DMS153 (cell line): ENCODE data around the gene LMNTD1.

Experiments used
- DNase-seq: peaks from one replicate; lab custom pipeline; 2025; lab: John Stamatoyannopoulos, UW

LMNTD1 gene

DNA sequence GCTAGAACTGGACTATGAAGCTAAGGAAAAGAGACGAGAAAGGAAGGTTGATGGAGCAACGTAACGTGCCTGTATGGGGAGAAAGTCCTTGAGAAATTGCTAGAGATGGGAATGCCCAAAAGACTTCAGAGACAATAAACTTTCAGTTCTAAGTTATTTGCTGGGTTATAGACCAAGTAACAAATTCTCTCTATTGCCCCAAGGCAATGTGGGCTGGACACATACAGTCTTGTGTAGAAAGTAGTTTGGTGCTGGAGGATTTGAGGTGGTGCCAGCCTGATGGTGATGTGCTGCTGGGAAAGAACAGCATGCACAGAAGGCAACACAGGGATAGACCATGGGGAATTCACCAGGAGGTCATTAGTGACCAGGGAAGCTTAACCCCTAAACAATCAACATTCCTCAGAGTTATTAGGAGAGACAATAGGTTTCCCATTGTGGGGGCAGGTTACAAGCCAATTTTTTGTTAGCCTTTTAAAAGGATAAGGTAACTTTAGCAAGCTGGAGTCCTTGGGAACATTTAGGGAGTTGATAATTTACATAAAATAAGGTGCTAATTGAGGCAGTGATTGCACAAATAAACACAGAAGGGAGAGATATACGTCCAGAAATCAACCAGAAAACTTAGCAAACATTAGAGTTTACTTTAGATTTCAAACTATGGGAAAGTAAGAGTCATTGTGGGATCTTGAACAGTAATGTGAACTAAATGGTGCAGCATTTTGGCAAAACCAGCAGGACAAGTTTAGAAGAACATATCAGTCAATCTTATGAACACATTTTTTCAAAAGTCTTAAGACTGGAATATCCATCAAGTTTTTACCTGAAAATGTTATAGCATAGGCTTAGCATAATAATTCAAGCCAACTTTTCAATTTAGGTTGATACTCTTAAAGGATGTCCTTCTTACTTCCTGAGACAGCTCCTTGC is 61.4 kb downstream of the LMNTD1 start:
- DNase-seq: no peak

DNA sequence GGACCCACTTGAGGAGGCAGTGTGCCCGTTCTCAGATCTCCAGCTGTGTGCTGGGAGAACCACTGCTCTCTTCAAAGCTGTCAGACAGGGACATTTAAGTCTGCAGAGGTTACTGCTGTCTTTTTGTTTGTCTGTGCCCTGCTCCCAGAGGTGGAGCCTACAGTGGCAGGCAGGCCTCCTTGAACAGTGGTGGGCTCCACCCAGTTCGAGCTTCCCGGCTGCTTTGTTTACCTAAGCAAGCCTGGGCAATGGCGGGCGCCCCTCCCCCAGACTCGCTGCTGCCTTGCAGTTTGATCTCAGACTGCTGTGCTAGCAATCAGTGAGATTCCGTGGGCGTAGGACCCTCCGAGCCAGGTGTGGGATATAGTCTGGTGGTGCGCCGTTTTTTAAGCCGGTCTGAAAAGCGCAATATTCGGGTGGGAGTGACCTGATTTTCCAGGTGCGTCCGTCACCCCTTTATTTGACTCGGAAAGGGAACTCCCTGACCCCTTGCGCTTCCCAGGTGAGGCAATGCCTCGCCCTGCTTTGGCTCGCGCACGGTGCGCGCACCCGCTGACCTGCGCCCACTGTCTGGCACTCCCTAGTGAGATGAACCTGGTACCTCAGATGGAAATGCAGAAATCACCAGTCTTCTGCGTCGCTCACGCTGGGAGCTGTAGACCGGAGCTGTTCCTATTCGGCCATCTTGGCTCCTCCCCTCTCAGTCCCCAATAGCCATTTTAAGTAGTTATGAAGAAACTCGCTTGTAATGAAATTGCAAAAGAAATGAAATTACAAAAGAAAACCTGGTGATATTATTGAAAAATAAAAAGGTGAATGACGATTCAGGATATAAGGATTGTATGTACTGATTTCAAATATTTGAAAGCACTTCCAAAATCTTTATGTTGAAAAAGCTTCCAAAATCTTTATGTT is 63.9 kb downstream of the LMNTD1 start:
- DNase-seq: peak; percentile 27

DNA sequence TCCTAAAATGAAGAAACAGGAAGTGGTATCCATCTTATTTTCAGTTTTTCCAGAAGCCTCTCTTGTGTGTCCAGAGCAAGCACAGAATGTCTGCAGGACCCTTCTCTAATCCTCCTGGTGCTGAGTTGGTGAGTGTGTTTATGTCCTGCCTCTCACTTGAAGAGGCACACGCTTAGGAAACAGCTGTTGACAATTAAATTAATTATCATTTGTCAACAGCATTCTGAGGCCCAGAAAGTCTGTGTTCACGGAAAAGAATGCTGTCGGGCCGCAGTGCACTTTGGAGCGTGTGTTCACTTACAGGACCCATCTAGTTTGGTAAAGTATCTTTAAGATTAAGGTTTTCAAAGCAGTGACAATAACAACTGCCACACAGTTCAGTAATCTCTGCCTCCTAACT is 70.5 kb downstream of the LMNTD1 start:
- DNase-seq: no peak

DNA sequence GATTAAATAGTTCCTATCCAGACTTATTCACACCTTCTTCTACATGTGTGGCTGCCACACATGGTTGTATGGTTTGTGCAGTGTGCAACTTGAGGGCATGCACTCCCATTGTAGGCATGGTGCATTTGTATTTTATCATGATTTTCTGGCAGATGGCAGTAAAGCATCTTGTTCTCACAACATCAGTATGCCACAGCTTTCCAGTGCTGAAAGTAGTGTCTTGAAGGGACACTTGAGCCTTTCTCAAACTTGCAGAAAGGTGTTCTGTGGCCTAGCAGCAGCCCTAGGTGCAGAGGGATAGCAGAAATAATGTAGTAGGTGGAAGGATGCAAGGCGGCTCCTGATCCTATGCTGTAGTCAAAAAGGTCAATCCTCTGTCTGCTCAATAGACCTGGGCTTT is 72.9 kb downstream of the LMNTD1 start:
- DNase-seq: no peak

DNA sequence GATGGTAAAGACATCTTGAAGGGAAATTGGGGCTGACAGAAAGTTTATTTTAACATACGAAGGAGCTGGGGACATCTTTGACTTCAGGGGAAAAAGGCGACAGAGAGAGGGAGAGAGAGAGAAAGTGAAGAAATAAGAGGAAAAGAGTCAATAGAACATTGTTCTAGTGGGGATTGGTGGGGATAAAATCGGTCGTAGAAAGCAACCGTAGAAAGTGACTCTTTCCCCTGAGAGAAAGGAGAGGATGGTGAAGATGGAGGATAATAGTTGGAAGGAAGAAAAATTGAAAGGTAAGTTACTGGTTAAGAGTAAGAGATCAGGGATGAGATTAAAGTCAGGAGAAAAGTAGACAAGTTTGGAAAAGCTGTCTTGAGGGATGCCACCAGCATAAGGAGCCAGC is 75.9 kb downstream of the LMNTD1 start:
- no peak for DNase-seq

DNA sequence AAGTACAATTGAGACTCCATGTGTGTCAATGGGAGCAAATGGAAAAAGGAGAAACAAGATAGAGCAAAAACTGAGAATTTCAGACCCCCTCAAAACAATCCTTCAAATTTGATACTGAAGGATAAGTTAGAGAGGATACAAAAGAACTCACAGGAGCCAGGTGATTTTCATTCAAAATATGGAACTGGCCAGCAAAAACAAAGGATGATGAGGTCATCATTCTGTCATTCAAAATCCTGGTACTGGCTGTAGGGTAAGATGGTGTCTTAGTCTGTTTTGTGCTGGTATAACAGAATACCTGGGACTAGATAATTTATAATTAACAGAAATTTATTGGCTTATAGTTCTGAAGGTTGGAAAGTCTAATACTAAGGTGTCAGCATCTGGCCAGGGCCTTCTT is 80.6 kb downstream of the LMNTD1 start:
- no peak for DNase-seq

DNA sequence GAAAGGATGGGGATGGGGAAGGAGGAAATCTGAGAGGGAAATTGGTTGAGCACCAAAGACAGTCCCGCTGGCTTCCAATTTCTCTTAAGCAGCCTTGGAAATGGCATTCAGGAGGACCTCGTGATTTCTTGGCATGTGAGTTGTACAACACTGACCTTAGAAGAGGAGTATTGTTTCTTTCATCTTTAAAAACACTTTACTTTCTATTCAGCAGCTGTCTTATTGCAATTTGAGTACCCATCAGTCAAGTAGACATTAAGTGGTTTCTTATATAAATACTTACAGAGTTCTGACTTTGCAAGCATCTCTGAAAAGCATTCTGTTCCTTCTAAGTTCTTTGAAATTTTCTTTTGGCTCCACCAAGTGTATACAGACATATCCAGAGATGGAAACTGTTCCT is 83.2 kb downstream of the LMNTD1 start:
- DNase-seq: no peak

DNA sequence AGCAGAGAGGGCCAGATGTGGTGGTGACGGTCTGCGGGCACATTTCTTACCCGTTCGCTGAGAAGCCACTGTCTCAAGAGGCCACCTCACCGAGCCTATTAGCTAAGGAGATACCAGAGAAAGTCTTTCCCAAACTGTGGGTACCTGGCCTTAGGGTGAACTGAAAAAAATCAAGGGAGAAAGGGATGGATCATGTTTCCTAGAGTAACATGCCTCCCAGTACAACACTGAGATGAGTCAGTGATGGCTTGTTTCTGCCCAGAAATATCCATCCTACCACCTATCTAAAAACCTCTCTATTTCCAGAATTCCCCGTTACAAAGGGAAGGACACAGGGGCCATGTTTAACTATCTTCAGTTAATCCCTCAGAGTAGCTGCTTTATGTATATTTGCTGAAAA is 83.7 kb downstream of the LMNTD1 start:
- no peak for DNase-seq

DNA sequence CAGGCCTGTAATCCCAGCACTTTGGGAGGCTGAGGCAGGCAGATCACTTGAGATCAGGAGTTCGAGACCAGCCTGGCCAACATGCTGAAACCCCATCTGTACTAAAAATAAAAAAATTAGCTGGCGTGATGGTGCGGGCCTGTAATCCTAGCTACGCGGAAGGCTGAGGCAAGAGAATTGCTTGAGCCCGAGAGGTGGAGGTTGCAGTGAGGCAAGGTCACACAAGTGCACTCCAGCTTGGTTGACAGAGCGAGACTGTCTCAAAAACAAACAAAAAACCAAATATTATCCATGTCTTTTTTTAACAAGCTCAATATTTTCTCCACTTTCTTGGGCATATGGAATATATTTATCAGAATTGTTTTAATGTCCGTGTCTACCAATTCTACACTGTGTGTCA is 89.6 kb downstream of the LMNTD1 start:
- no peak for DNase-seq

DNA sequence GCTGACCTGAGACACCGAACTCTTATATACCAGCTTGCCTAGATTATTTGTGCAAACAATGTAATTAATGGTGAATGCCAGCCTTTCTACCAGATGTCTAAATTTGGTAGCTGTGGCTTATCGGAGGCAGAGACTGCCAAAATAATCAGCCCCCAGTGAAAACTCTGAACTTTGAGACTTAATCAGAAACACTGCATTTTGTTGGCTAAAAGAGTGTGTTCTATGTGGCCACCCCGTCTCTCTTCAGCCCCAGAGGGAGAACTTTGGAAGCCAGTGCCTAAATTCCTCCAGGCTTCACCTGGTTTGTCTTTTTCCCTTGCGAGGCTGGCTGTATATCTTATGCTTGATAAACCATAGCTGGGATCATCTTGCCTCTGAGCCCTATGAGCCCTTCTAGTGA is 90.1 kb downstream of the LMNTD1 start:
- DNase-seq: no peak

DNA sequence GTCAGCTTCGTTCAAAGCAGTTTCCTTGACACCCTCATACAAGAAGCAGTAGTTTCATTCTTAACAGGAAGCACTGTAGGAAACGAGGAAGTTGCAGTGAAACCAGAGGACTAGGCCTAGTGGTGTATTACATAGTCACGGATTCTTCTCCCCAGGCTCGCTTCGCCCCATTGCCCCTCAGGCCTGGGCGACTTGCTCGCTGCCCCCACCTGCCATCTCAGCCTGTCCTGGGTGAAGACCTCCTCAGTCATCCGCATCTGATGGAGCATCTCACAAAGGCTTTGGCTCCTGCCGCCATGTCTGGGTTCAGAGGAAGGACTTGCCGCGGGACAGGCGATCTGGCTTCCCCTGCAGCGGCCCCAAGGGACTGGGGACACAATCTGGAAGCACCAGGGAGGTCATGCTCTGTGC is 93.5 kb downstream of the LMNTD1 start:
- no peak for DNase-seq

DNA sequence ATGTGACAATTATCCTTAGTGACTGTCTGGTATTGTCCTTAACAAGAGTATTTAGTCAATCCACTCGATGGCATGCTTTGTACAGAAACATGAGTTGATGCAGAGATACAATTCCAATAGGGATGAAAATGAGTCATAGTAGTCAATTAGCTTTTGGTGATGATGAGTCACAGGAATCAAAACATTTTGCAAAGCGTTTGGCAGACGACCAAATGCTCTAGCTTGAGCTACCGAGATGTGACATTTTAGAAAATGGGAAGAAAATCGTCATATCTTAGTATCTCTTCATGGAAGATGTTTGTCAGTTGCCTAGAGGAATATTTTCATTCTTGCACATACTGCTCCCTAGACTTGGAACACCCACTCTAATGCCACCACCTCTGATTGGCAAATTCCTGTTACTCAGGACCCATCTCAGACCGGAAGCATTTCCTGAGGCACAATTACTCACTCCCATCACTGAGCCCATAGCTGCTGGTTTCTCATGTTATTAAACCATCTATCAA is 95.0 kb downstream of the LMNTD1 start:
- DNase-seq: peak; percentile 67

DNA sequence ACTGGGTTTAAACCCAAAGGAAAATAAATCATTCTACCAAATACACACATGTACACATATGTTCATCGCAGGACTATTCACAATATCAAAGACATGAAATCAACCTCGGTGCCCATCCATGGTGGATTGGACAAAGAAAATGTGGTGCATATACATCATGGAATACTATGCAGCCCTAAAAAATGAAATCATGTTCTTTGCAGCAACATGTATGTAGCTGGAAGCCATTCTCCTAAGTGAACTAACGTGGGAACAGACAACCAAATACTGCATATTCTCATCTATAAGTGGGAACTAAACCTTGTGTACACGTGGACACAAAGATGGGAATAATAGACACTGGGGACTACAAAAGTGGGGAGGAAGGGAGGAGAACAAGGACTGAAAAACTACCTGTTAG is 96.6 kb downstream of the LMNTD1 start:
- no peak for DNase-seq

DNA sequence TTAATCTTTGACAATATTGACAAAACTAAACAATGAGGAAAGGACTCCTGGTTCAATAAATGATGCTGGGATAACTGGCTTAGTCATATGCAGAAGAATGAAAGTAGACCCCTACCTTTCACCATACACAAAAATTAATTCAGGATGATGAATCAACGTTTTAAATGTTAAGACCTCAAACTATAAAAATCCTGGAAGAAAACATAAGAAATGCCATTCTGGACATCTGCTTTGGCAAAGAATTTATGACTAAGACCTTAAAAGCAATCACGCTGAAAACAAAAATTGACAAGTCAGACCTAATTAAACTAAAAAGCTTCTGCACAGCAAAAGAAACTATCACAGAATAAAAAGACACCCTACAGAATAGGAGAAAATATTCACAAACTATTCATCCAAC is 97.4 kb downstream of the LMNTD1 start:
- DNase-seq: no peak

DNA sequence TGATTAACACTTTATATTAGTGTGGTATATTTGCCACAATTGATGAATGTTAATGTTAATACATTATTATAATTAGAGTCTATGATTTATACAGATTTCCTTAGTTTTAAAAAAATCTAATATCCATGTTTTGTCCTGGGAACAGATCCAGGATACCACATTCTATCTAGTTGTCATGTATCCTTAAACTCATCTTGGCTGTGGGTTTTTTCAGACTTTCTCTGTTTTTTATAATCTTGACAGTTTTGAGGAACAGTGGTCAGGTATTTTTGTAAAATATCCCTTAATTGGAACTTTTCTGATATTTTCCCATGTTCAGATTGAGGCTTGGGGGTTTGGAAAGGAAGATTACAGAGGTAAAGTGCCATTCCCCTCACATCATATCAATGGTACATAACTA is 104.1 kb downstream of the LMNTD1 start:
- DNase-seq: no peak

DNA sequence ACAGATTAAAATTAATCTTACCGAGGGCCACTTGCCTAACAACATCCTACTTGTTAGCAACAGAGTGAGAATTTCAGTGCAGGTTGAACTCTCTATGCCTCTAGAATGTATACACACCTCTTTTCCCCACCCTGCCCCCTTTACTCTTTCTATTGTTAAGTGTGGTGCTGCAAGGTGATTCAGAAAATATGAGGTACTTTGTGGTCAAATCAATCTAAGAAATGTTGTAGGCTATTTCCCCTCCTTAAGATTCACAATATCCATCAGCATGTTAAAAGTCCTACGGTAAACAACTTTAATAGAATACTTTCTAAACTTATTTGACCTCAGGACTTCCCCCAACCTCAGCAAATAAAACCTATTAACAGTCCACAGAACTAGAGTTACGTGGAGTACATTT is 106.0 kb downstream of the LMNTD1 start:
- no peak for DNase-seq

DNA sequence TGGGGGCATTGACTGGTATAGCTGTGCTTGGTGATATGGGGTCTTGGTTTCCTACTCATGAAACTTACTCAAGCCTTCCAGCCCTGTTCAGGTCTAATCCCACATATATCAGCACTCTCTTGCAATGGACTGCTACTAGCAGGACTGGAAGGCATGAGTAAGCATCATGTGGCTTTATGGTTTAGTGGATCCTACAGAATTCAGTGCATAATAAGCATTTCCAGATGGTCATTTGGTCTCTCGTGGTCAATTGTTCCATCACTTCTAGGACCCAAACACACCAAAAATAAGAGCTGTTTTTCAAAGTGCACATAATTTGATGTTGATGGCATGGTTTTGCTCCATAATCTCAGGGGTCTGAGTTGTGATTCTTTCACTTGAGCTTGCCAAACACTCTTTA is 114.4 kb downstream of the LMNTD1 start:
- no peak for DNase-seq

DNA sequence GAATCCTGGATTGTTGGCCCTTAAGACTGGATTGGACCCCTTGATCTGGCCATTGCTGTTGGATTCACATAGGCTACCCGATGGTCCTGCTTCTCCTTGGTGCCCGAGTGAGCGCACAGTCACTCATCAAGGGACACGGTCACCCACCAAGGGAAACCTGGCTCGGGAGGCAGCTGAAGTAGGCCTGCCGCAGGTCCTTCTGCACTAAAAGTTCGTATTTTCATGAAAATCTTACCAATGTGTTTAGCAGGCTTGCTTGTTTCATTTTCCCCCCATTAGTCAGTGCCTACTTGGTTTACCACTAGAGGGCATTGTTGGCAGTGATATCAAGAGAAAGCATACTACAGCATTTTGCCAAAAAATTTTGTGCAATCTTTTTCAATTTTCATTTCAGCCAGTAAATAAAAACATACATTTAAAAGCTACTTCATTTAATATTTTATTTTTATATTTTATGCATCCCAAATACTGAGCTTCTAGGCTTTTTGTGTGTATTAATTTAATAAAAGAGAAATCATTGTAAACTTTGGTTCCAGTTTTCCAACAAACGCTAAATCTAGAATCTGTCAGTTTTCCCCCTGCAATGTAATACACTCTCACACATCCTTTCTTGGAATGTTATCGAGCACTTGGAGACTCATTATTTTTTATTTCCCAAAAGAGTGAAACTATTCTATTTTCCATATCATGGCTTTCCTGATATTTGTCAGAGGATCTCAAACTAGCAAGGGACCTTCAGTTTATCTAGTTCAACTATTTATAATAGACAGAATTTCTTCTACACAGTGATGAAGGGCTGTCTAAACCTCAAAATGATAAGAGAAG is 116.7 kb downstream of the LMNTD1 start:
- no peak for DNase-seq

DNA sequence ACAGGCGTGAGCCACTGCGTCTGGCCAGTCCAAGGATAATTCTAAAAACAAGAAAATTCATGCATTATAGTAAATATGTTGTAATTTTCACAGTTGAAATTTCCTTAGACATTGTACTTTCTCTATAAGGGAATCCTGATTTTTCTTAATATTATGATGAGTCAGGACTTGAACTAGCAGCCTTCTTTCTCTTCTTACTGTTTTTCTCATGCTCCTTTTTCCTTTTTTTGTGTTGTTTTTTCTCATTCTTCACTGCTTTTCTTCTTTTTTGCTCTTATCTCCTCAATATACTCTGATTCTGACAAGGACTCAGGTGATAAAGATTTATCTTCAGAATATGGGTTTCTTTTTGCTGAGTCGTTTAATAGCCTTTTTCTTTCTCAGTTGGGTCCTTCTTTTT is 117.7 kb downstream of the LMNTD1 start:
- DNase-seq: no peak

DNA sequence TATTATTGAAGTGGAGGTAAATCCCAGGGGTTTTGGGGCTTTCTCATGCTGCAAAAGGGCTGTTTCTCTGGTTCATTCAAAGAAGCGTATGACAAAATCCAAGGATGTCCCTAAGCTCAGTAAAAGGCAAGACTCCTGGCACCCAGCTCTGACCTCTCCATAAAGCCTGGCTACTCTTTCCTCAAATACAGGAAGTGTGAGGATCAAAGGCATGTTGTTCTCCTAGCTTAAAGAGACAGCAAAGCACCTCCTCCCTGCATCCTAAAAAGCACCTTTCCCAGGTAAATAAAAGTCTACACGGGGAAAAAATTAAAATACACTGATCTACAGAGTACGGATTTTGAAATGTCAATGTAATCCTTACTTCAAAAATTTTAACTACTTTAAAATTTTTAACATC is 118.6 kb downstream of the LMNTD1 start:
- no peak for DNase-seq

DNA sequence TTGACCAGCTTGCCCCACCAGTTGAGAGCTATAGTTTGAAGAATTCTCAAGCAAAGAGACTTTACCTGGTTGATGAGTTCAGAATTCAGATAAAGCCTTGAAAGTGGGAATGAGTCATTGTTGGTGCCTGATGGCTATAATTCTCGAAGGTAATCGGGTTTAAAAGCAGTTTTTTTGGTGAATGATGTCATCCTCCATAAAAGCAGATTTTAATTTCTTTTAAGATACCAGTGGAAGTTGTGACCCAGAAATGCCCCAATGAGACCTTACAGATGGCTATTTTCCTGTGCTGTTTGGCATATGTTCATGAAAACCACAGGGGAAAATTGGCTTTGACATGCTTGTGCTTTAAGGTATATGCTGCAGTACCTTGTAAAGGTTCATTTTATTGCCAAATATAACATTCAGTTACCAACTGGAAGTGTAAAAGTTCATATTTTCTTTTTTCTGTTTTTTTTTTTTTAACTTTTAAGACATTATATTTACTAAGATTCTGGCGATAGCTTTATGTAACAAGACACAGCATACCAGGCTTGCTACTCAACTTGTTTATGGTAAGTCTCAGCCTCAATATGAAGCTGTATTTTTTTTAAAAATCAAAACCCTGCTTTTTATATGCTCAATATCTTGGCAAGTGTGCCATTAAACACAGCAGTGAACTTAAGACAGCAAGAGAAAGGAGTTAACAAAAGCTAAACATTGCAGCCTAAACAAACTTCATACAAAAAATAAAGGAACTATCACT is 119.3 kb downstream of the LMNTD1 start:
- DNase-seq: no peak
